ENCODE data around the gene NAT8L.

DNA sequence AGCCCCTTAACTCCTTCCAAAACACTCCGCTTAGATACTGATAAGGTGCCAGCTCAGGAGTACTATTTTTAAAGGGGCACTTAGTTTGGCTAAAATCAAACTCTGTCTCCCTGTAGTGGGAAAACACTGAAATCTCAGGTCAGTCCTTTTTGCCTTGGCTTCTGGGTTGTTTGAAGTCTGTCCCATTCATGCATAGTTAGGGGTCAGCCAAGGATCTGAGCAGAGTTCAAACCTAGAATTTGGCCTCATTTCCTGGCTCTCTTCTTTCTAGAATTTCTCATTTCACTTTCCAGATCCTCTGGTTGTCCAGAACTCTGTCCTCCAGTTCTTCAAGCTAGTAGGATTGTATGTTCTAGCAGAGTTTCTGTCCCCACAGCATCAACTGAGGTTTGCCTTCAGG is 31.5 kb downstream of the NAT8L start:
- no peak for TF ChIP-seq POLR2A (IDR thresholded peaks at IDR 0.05; ENCODE audit: low read depth, low read length)
- TF ChIP-seq POLR2AphosphoS5 (IDR thresholded peaks at IDR 0.05; ENCODE audit: low read depth, low read length), result no peak
